Stimulated activated CD4-positive, alpha-beta T cell treated with anti-CD3 and anti-CD28 coated beads, Interleukin-2, amount 100 ng/mL, for 4 hours (primary cell): Measurements from ENCODE around the gene TXNDC12.
"Not testable (repeated sequence)": the region's sequence is repeated elsewhere in the genome, so short reads cannot be mapped to it uniquely, and the experiment has no call there.

Experiments
- DNase-seq: peaks from one replicate; pipeline ENCODE4 v3.0.0-alpha.2; 2020; ENCODE audit warnings: low read depth

Gene TXNDC12

DNA sequence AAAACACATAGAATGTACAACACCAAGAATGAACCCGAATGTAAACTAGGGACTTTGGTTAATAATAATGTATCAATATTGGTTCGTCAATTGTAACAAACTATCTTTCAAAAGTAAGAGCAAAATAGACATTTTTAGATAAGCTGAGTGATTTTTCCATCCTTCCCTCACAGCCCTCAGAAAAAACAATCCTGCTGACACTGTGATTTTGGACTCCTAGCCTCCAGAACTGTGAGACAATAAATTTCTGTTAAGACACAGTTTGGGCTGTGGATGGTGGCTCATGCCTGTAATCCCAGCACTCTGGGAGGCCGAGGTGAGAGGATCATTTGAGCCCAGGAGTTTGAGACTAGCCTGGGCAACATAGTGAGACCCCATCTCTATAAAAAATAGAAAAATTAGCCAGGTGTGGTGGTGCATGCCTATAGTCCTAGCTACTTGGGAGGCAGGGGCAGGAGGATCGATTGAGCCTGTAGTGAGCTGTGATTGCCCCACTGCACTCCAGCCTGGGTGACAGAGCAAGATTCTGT lies 9.3 kb downstream of the TXNDC12 start:
- DNase-seq: not testable (repeated sequence)

- no peak for DNase-seq
Measured at GRCh38 chr1:52045236-52045635, 9.8 kb downstream of the TXNDC12 start.

DNA sequence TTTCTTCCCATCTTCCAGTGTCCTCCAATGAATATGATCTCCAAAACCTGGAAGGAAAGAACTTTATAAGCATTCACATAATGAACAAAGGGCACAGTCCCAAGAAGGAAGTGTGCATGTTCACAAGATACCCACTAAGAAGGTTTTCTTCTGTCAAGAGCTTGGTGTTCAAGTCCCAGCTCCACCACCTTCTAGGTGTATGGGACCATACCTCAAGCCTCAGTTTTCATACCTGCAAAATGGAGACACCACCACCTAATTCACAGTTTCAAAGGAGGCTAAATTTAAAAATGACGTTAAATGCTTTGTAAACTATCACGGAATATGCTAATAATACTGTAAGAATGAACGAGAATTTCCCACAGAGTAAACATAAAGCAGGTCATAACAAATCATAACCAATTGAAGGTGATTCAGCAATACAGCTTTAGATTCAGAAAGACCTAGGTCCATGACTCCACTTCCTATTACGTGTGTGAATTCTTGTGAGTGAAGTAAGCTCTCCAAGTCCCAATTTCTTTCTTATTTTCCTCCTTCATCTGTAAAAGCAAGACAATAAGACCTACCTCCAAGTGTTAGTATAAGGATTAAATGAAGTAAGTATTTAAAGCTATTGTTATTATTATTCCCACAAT lies 13.3 kb downstream of the TXNDC12 start:
- DNase-seq: no peak

- DNase-seq: no peak
Measured at GRCh38 chr1:52037909-52038308, 17.1 kb downstream of the TXNDC12 start.

DNA sequence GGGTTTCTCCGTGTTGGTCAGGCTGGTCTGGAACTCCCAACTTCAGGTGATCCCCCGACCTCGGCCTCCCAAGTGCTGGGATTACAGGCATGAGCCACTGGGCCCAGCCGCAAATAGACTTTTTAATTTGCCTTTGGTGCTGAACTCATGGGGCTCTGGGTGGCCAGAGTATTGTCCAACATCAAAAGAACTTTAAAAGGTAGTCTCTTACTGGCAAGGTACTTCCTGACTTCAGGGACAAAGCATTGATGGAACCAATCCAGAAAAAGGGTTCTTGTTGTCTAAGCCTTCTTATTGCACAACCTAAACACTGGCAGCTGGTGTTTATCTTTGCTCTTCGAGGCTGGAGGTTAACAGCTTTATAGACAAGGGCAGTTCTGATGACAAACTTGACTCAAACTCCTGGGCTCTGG lies 17.6 kb downstream of the TXNDC12 start:
- no peak for DNase-seq

DNA sequence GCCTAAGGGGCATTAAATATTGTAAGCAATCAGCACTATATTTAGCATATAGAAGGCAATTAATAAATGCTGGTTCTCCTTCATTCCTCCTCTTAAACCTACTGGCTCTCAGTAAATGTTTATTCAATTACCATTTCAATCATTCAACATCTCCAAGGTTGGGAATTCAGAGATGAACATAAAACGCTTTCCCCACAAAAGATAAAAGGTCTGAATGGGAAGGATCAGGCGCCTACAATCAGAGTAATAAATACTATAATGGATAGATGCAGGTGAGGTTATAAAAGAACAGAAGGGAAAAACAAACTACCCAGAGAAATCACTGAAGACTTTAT lies 21.0 kb downstream of the TXNDC12 start:
- DNase-seq: no peak

GRCh38 chr1:52033190-52034049 lies 21.6 kb downstream of the TXNDC12 start, which contains the start of gene KTI12:
KTI12 (minus strand) TSS chr1:52033810; CDS start chr1:52033761, 49 bp downstream.
- peak; percentile 78 for DNase-seq

GRCh38 chr1:52032785-52033131 lies 22.2 kb downstream of the TXNDC12 start:
- no peak for DNase-seq

GRCh38 chr1:52032124-52032784 lies 22.7 kb downstream of the TXNDC12 start:
- DNase-seq: no peak

DNA sequence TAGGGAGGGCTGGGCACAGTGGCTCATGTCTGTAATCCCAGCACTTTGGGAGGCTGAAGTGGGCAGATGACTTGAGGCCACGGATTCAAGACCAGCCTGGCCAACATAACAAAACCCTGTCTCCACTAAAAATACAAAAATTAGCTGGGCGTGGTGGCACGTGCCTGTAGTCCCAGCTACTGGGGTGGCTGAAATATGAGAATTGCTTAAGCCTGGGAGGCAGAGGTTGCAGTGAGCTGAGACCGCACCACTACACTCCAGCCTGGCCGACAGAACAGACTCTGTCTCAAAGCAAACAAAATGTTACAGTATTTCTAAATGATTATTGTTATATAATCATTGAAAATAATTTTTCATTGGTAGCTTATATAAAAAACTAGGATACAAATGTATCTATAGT lies 26.2 kb downstream of the TXNDC12 start:
- not testable (repeated sequence) for DNase-seq

GRCh38 chr1:52028328-52028727 lies 26.7 kb downstream of the TXNDC12 start:
- DNase-seq: no peak

DNA sequence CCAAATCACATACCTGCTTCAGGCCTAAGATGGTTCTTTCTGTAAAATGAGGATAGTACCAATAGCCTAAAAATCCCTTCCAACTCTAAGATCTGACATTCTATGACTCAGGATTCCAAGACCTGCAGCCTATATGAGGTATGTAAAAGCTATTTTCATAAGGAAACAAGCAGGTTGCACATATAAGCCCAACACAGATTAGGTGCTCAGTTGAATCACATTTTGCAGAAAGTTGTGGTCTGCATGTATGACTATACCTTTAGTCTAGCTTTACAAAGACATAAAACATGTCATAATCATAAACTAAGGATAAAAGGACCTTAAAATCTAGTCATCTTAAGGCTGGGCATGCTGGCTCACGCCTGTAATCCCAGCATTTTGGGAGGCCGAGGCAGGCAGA lies 28.7 kb downstream of the TXNDC12 start:
- no peak for DNase-seq

GRCh38 chr1:52022133-52022532 lies 32.9 kb downstream of the TXNDC12 start:
- DNase-seq: no peak

DNA sequence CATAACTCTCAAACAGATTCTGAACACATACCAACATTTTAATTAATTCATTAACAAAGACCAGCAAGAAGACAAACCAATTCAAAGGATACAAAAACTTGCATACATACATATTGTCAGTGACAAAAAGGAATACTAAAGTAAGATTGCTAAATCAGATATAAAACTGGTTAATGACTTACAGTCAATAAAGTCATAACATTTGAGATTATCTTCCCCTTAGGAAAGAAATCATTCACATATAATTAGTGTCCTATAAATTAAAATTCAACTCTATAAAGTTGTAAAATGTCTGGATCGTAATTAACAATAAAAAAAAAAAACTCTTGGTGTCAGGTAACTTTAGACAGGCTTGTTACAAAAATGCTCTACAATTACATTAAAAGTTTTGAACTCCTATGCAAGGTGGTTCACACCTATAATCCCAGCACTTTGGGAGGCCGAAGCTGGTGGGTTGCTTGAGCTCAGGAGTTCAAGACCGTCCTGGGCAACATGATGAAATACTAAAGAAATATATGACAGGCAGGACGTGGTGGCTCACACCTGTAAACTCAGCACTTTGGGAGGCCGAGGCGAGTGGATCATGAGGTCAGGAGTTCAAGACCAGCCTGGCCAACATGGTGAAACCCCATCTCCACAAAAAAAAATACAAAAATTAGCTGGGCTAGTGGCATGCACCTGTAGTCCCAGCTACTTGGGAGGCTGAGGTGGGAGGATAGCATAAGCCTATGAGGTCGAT lies 46.8 kb downstream of the TXNDC12 start:
- no peak for DNase-seq

DNA sequence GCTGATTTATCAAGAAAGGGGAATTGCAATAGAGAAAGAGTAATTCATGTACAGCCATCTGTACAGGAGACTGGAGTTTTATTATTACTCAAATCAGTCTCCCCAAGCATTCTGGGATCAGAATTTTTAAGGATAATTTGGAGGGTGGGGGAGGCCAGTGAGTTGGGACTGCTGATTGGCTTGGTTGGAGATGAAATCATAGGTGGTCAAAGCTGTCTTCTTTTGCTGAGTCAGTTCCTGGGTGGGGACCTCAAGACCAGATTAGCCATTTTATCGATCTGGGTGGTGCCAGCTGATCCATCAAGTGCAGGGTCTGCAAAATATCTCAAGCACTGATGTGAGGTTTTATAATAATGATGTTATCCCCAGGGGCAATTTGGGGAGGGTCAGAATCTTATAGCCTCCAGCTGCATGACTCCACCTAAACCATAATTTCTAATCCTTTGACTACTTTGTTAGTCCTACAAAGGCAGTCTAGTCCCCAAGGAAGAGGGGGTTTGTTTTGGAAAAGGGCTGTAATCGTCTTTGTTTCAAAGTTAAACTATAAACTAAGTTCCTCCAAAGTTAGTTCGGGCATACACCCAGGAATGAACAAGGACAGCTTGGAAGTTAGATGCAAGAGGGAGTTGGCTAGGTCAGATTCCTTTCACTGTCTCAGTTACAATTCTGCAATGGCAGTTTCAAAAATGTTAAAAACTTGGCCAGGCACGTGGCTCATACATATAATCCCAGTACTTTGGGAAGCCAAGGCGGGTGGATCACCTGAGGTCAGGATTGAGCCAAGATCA lies 47.6 kb downstream of the TXNDC12 start:
- DNase-seq: no peak

GRCh38 chr1:52006081-52006553 lies 48.9 kb downstream of the TXNDC12 start:
- not testable (repeated sequence) for DNase-seq

GRCh38 chr1:52005548-52005947 lies 49.4 kb downstream of the TXNDC12 start:
- DNase-seq: not testable (repeated sequence)

DNA sequence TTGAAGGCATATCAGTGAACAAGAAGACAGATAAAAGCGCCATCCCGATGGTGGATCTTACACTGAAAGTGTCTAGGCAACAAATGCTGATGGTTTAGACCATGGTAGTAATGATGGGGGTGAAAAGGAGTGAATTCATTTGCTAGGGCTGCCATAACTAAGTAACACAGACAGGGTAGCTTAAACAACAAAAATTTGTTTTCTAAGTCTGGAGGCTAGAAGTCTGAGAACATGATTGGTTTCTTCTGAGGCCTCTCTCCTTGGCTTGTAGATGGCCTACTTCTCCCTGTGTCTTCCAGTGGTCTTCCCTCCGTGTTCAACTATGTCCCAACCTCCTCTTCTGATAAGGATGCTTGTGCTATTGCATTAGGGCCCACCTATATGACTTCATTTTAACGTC lies 51.1 kb downstream of the TXNDC12 start:
- no peak for DNase-seq

DNA sequence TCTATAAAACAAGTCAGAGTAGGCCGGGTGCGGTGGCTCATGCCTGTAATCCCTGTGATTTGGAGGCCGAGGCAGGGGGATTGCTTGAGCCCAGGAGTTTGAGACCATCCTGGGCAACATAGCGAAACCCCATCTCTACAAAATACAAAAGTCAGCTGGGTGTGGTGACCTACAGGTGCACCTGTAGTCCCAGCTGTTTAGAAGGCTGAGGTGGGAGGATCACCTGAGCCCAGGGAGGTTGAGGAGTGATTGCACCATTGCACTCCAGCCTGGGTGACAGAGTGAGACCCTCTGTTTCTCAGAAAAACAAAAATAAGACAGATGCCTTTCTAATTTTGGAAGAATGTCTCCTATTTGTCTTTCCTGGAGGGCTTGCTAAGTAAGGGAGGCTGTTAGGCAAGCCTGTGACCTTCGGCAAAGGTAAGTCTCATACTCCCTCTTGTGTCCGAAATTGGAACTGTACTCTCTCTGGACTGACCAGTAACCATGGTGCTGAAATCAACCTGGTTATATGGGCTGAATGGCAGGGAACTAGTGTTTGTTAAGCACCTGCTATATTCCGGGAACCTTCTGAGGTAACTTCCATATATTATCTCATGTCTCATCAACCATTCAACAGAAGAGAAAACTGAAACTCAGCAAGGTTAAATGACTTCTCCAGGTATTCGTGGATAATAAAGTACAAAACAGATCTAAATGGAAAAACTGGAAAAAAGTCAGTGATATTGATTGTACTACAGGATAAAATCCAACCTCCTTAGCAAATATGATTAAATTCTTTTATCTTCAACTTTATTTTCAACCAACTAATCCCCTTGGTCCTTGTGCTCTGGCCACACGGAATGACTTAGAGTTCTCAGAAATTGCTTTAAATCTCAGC lies 52.7 kb downstream of the TXNDC12 start:
- peak; percentile 43 for DNase-seq

GRCh38 chr1:51998701-51999100 lies 56.3 kb downstream of the TXNDC12 start:
- no peak for DNase-seq
